Measurements from ENCODE around the gene CD2AP. TPM values are rescaled to one million over a fixed set of nuclear protein-coding genes. Genes with fewer than 3 reads are reported as not detected.

CD2AP gene
- total and polyA plus RNA-seq, 3 donors from 2014 or later: 10.4 to 35.7 (median 33.5) TPM

DNA sequence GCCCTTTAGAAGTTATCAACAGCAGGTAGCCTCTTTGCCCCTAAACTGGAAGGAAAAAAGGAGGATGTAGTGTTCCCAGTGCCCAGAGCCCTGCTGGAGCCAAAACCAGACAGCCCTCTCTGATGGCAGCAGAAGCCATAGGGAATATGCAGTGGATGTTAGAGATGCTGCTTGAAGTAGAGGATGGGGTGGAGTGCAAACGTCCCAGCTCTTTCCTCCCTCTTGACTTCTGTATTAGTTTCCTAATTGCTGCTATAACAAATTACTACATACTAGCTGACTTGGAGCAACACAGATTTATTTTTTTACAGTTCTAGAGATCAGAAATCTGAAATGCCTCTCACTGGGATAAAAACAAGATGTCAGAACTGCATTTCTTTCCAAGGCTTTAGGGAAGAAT lies 12.5 kb upstream of the CD2AP start:
- H3K4me1 ChIP-seq: no peaks in the 10 kb centered on the region
- DNase-seq: no peak
- no peaks in the 10 kb centered on the region for H3K36me3 ChIP-seq (ENCODE audit: low read depth, missing control alignments)
- no peak overlapping the region for H3K4me3 ChIP-seq
- TF ChIP-seq CTCF (IDR thresholded peaks at IDR 0.05): no peak
- no peak for TF ChIP-seq POLR2A (IDR thresholded peaks at IDR 0.05)
- no peak overlapping the region for H3K27ac ChIP-seq
- intact Hi-C loops (cut with DNase I; ENCODE audit: low total_unique reads): no loop called here
- H3K27me3 ChIP-seq: no peaks in the 10 kb centered on the region
- H3K9me3 ChIP-seq: no peaks in the 10 kb centered on the region
- 82 to 83% methylated on average over 1 of the region's 1 CpG for WGBS, 2 donors

GRCh38 chr6:47471911-47472310 lies 5.7 kb upstream of the CD2AP start:
- H3K9me3 ChIP-seq: no peaks in the 10 kb centered on the region
- intact Hi-C loops (cut with DNase I; ENCODE audit: low total_unique reads): no loop called here
- no peaks in the 10 kb centered on the region for H3K27me3 ChIP-seq
- no peaks in the 10 kb centered on the region for H3K4me1 ChIP-seq
- WGBS, 2 donors: 80 to 91% methylated on average over 1 of the region's 1 CpG
- no peak for TF ChIP-seq CTCF (IDR thresholded peaks at IDR 0.05)
- no peak overlapping the region for H3K4me3 ChIP-seq
- DNase-seq: no peak
- no peak overlapping the region for H3K27ac ChIP-seq
- no peaks in the 10 kb centered on the region for H3K36me3 ChIP-seq (ENCODE audit: low read depth, missing control alignments)

DNA sequence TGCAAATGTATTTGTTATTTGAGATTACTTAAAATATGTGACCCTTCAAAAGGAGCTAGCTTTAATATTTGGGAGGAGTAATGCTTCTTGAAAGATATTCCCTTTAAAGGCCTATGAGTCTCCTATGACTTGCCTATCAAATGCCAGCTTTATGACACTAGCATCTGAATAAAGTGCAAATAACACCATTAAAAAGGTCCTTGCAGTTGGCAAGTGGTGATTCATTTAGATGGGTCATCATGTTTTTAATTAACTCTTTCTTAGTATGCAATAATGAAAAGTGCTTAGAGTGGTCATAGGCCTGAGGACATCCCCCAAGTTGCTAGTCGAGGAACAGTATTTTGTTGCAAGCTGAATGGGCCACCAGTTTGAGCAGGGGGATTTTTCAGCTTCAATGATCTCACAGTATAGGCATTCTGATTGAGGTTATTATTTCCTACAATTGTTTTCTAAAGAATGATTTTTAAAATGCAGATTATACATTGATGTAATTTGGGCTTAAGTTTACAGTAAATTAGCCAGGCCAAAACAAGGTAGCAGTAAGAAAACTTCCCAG lies 3.7 kb upstream of the CD2AP start:
- Histone ChIP-seq H3K4me1 (no peaks in the 10 kb centered on the region), H3K27me3 (no peaks in the 10 kb centered on the region), H3K36me3 (ENCODE audit: low read depth, missing control alignments) (no peaks in the 10 kb centered on the region), H3K4me3 (no peak overlapping the region), H3K9me3 (no peaks in the 10 kb centered on the region), H3K27ac (no peak overlapping the region)
- DNase-seq: no peak
- intact Hi-C loops (cut with DNase I; ENCODE audit: low total_unique reads): no loop called here
- TF ChIP-seq POLR2A (IDR thresholded peaks at IDR 0.05): no peak
- TF ChIP-seq CTCF (IDR thresholded peaks at IDR 0.05): no peak
- 73 to 86% methylated on average over 1 of the region's 1 CpG for WGBS, 2 donors

- Histone ChIP-seq H3K27ac (no peak overlapping the region), H3K36me3 (ENCODE audit: low read depth, missing control alignments) (no peaks in the 10 kb centered on the region), H3K27me3 (no peaks in the 10 kb centered on the region), H3K9me3 (no peaks in the 10 kb centered on the region), H3K4me1 (peaks cover 4% of the 10 kb centered on the region), H3K4me3 (no peak overlapping the region)
- intact Hi-C loops (cut with DNase I; ENCODE audit: low total_unique reads): no loop called here
- TF ChIP-seq CTCF (IDR thresholded peaks at IDR 0.05): no peak
- no peak for TF ChIP-seq POLR2A (IDR thresholded peaks at IDR 0.05)
- DNase-seq: no peak
- WGBS, 2 donors: 92 to 96% methylated on average over 5 of the region's 5 CpGs
Measured at GRCh38 chr6:47475319-47475816, 2.2 kb upstream of the CD2AP start.
